Right kidney (tissue), 1 donor: ENCODE results near the gene RGS4.
"Not testable (repeated sequence)": the region's sequence is repeated elsewhere in the genome, so short reads cannot be mapped to it uniquely, and the experiment has no call there.

Source experiments
- DNase-seq: peaks from one replicate; pipeline ENCODE4 v3.0.0-alpha.2; 2016

RGS4 gene

GRCh38 chr1:163068716-163069115, 445 bp upstream of the RGS4 start:
- DNase-seq = no peak

GRCh38 chr1:163069655-163070277, 605 bp downstream of the RGS4 start:
- no peak for DNase-seq

DNA sequence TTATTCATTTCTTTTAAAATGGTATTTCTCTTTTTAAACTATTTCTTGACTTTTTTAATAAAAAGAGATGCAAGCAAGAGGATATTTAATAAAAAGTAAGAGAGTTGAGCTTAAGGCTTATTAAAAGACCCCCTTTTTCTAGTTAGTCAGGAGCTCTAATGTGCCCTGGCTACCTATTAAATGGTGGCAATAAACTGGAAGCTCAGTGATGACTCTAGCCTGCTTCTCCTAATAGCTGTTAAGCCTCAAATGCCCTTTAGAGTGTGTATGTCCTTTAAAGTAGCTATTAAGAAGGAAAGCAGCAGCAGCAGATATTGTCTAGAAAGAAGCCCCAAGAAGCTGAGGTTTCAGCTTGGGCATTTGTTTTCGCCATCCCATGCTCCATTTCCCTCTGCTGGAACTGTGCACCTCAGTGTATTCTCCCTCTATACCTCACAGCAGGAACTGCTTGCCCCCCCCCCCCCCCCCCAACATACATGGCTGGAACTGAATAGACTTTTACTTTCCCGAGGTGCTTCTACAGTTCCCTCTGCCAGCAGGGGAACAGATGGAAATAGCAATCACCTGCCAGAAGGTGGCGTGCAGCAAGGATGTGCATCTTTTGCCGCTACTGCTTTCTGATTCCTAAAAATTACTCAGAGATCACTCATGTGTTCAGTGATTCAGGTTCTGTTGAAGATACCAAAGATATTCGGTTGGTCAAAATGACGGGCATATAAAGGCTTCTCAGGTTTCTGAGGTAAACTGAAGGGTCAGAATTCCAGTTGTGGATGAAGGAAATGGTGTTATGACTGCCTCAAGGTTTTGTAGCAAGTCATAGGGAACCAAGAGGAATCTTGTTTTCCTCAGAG, 2.5 kb downstream of the RGS4 start:
- DNase-seq = peak; percentile 36

DNA sequence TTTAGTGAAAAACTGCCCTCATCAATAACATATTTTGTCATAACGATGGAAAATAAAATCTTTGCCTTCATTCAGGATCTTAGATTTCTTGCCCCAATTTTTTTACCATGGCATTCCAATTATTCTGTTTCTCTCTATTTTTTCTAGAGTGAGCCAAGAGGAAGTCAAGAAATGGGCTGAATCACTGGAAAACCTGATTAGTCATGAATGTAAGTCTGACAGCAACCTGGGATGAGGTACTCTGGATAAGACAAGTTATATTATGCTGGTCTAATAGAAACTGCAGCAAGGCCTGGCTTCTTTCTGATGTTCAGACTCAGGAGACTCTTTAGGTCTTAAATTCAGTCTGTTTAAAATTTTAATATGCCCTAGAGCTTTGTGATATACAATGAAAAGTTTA, 3.5 kb downstream of the RGS4 start:
- DNase-seq = no peak

- DNase-seq = no peak
Measured at GRCh38 chr1:163074004-163074403, 4.8 kb downstream of the RGS4 start.

DNA sequence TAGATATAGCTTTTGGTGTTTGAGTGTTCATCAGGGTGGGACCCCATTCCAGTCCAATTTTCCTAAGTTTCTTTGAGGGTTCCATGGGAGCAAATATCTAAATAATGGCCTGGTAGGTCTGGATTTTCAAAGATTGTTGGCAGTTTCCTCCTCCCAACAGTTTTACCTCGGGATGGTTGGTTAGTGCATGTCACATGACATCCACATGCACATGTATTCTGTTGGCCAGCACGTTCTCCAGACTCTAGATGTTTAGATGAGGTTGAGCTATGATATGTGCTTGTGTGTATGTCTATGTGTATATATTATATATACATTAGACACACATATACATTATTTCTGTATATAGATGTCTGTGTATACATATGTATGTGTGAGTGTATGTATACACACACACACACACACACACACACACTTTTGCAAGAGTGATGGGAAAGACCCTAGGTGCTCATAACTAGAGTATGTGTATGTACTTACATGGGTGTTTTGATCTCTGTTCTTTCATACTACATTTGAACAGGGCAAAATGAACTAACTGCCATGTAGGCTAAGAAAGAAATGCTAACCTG, 5.6 kb downstream of the RGS4 start:
- no peak for DNase-seq

- no peak for DNase-seq
Measured at GRCh38 chr1:163076044-163076443, 6.9 kb downstream of the RGS4 start.

GRCh38 chr1:163076446-163076845, 7.3 kb downstream of the RGS4 start:
- DNase-seq = no peak

DNA sequence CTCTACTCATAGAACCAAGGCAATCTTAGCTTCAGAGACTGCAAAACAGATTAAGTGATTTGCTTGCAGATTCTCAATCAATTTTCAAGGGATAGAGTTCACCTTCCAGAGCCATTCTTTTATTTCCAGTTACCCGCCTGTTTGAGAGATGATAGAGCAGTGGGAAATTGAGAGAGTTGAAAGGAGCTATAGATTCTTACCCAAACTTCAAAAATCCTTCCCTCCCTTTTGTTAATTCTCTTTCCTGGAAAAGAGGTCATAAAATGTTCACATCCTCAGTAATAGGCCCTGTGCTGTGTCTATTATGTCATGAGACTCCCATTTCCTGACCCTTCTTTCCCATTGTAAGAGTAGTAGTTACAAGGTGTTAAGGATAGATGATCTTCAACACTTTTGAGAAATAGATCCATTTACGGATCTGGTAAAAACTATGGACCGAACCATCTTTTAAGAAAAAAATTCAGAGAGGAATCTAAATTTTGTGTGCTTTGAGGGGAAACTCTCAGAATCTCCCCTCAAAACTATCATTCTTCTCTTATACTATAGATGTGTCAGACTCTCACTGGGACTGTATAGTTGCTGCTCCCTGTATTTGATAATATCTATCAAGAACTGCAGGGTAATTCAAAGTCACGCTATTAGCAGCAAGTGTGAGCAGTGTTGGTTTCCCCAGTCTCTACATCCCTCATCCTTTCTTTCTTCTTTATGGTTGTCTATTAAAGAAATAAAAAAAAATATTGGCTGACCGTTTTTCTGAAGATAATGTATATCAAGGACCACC, 8.0 kb downstream of the RGS4 start:
- no peak for DNase-seq

GRCh38 chr1:163082971-163083370, 13.8 kb downstream of the RGS4 start:
- DNase-seq = no peak

DNA sequence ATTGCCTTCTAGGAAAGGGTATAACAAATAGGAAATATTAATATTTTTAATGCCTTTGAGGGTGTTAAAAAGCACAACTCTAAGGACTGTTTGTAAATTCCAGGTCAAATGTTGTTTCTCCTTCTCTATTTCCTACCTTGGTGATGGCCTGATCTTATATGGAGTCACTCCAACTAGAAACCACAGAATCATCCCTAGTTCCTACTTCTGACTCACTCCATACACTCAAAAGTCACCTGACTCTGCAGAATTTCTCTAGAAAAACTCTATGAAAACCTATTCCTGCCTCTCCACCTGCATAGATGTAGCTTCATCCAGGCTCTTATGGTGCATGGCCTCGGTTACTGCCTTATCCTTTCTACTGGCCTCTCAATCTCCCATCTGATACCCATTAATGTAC, 14.5 kb downstream of the RGS4 start:
- no peak for DNase-seq

DNA sequence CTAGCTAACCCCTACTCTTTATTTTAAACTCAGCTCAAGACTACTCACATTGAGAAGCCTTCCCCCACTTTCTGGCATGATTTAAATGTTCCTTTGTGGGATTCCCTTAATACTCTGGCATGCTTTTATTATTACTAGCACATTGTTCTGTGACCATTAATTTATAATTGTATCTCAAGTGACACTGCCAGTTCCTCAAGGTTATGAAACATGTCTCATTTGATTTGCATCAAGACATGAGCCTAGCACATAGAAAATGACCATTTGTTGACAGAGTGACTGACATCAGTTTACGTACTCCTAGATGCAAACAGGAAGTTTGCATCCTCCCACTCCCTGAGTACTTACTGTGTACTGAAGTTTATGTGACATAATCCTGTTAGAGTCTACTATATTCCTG, 15.2 kb downstream of the RGS4 start:
- no peak for DNase-seq

- no peak for DNase-seq
Measured at GRCh38 chr1:163085041-163085903, 16.1 kb downstream of the RGS4 start.

DNA sequence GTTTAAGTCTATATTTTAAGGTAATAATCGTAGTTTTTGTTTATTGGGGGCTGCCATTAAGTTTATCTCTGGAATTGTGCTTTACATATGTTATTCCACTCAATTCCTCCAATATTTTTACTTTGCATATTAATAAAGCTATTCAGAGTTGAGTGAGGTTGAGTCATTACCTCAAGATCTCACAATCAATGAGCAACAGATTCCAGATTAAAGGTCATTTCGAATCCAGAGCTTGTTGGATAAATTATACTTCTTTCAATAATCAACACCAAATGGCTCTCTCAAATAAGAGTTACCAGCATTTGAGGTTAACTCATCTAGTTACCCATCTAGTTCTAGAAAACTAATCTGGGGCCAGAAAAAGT, 16.7 kb downstream of the RGS4 start:
- DNase-seq = no peak

- DNase-seq = not testable (repeated sequence)
Measured at GRCh38 chr1:163089117-163089516, 20.0 kb downstream of the RGS4 start.

DNA sequence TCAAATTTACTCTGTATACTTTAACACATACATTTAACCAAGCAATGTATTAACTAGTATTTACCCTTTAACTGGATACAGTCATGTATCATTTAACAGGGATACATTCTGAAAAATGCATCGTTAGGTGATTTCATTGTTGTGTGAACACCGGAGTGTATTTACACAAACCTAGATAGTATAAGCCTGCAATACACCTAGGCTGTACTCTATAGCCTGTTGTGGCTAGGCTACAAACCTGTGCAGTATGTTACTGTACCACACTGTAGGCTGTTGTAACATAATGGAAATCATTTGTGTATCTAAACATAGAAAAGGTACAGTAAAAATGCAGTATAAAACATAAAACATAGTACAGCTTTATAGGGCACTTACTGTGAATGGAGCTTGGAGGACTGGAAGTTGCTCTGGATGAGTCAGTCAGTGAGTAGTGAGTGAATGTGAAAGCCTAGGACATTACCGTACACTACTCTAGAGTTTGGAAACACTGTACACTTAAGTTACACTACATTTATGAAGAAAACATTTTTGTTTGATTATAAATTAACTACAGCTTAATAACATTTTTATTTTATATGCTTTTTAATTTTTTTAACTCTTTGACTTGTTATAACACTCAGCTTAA, 21.3 kb downstream of the RGS4 start:
- DNase-seq = no peak

GRCh38 chr1:163093169-163093568, 24.0 kb downstream of the RGS4 start:
- no peak for DNase-seq

GRCh38 chr1:163093579-163093978, 24.4 kb downstream of the RGS4 start:
- no peak for DNase-seq

GRCh38 chr1:163094182-163094581, 25.0 kb downstream of the RGS4 start:
- no peak for DNase-seq

- DNase-seq = no peak
Measured at GRCh38 chr1:163094589-163094988, 25.4 kb downstream of the RGS4 start.

- DNase-seq = no peak
Measured at GRCh38 chr1:163095213-163095612, 26.1 kb downstream of the RGS4 start.

DNA sequence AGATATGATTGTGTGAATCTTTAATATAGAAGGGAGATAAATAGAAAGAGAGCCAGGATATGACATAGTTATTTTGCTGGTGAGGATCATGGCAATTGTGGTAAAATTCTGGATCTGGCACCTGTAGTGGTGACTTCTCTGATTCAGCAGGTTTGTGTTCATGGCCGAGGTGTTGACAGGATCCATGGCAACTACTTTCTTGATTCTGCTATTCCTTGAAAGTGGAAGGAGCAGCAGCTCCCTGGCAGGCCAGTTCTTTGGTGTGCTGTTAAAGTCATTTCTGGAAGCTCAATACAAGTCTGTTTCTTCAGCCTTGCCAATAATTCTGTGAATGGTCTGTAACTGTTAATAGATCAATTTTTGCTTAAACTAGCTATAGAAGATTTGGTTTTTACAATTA, 33.4 kb downstream of the RGS4 start:
- no peak for DNase-seq
